ENCODE data around the gene WASF3.
"Not testable (repeated sequence)": the region's sequence is repeated elsewhere in the genome, so short reads cannot be mapped to it uniquely, and the experiment has no call there.

Gene WASF3

DNA sequence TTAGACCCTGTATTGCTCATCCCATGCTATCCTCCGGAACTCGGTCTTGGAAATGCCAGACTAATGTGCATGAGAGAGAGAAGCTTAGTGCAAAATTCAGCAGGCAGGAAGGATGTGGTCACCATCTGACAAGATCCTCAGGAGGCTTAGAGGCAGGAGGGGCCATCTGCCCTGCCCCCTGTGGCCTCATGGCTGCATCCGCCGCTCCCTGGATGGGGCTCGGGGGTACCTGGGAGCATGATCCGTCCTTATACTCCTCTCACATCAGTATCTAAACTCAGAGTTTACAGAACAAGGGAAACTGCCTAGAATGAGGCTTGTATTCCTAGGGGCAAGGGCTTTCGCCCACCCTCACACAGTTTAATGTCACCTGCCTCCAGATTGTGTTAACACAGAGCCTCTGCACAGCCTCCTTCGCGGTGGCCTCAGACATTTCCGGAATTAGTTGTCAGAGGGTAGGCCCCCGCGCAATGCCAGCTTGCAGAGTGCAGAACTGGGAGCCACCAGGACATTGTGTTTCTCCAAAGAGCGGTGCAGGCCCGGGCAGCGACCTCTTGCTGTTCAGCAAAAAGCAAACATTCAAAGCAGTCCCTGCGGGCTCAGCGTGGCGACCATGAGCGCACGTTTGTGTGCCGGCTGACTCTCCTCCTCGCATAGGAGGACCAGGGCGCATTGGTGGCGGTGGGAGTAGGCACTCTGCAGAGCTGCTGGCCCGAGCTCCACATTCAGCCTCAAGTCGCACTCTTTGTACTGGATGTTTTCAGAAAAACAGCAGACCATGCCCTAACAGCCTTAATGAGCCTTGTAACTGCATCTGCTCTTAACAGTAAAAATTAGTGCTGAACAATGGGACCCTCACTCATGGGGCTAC, 164.0 kb downstream of the WASF3 start:
- no peaks in the 10 kb centered on the region for H3K36me3 Mint-ChIP-seq (ENCODE audit: insufficient read depth)
- H3K4me3 Mint-ChIP-seq = peak overlapping the region; percentile 81
- H3K27me3 Mint-ChIP-seq = no peaks in the 10 kb centered on the region
- H3K4me1 Mint-ChIP-seq = peaks cover 29% of the 10 kb centered on the region
- DNase-seq (ENCODE audit: low spot score in 2 of 2) = peak in 1 of 2 donors; percentile 27
- ATAC-seq (replicated peaks; ENCODE audit: extremely low read depth, poor library complexity, severe bottlenecking) = peak; percentile 84
- H3K9me3 Mint-ChIP-seq = no peaks in the 10 kb centered on the region
- H3K27ac Mint-ChIP-seq (ENCODE audit: low read depth) = peak overlapping the region; percentile 54

DNA sequence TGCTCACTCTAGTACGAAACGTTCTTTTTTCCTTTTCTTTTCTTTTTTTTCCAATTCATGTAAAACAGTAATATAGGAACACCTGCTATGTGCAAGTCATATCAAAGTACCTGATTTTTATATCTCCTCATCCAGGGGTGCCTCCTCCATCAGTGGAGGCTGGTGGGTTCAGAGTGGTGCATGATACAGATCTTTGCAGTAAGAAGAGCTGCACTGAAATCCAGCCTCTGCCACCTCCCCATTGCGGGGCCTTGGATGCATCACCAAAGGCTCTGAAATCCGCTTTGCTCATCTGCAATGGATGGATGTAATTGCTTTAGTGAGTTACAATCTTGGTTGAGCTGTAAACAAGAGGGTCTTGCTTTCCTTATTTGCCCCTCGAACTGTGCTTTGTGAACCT, 164.8 kb downstream of the WASF3 start:
- peak overlapping the region; percentile 54 for H3K27ac Mint-ChIP-seq (ENCODE audit: low read depth)
- peak overlapping the region; percentile 81 for H3K4me3 Mint-ChIP-seq
- no peaks in the 10 kb centered on the region for H3K9me3 Mint-ChIP-seq
- no peaks in the 10 kb centered on the region for H3K36me3 Mint-ChIP-seq (ENCODE audit: insufficient read depth)
- peaks cover 29% of the 10 kb centered on the region for H3K4me1 Mint-ChIP-seq
- ATAC-seq (replicated peaks; ENCODE audit: extremely low read depth, poor library complexity, severe bottlenecking) (no peak), DNase-seq (ENCODE audit: low spot score in 2 of 2) (no peak)
- H3K27me3 Mint-ChIP-seq = no peaks in the 10 kb centered on the region

DNA sequence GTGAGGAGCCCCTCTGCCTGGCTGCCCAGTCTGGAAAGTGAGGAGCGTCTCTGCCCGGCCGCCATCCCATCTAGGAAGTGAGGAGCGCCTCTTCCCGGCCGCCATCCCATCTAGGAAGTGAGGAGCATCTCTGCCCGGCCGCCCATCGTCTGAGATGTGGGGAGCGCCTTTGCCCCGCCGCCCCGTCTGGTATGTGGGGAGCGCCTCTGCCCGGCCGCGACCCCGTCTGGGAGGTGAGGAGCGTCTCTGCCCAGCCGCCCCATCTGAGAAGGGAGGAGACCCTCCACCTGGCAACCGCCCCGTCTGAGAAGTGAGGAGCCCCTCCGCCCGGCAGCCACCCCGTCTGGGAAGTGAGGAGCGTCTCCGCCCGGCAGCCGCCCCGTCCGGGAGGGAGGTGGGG, 166.1 kb downstream of the WASF3 start:
- not testable (repeated sequence) for ATAC-seq (replicated peaks; ENCODE audit: extremely low read depth, poor library complexity, severe bottlenecking); H3K27me3 Mint-ChIP-seq; H3K4me3 Mint-ChIP-seq; H3K9me3 Mint-ChIP-seq; H3K36me3 Mint-ChIP-seq (ENCODE audit: insufficient read depth); DNase-seq (ENCODE audit: low spot score in 2 of 2); H3K27ac Mint-ChIP-seq (ENCODE audit: low read depth)
- peaks cover 29% of the 10 kb centered on the region for H3K4me1 Mint-ChIP-seq

DNA sequence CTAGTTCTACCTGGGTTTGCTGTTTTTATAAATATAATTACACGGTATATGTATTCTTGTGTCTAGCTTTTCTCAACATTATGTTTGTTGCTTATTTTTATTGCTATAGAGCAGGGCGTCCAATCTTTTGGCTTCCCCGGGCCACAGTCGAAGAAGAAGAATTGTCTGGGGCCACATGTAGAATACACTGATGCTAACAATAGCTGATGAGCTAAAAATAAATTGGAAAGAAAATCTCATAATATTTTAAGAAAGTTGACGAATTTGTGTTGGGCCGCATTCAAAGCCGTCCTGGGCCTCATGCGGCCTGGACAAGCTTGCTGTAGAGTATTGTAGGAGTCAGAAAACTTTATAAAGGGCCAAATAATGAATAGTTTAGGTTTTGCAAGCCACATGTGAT, 169.2 kb downstream of the WASF3 start:
- Mint-ChIP-seq H3K27ac (ENCODE audit: low read depth) (no peak overlapping the region), H3K4me3 (no peak overlapping the region), H3K36me3 (ENCODE audit: insufficient read depth) (no peaks in the 10 kb centered on the region), H3K27me3 (peaks cover 10% of the 10 kb centered on the region), H3K4me1 (peaks cover 9% of the 10 kb centered on the region), H3K9me3 (no peaks in the 10 kb centered on the region)
- no peak for DNase-seq (ENCODE audit: low spot score in 2 of 2)
- no peak for ATAC-seq (replicated peaks; ENCODE audit: extremely low read depth, poor library complexity, severe bottlenecking)

GRCh38 chr13:26727122-26727521, 169.6 kb downstream of the WASF3 start:
- H3K36me3 Mint-ChIP-seq (ENCODE audit: insufficient read depth) = no peaks in the 10 kb centered on the region
- peaks cover 10% of the 10 kb centered on the region for H3K27me3 Mint-ChIP-seq

GRCh38 chr13:26727633-26728032, 170.2 kb downstream of the WASF3 start:
- Mint-ChIP-seq H3K4me3 (no peak overlapping the region), H3K27ac (ENCODE audit: low read depth) (no peak overlapping the region), H3K4me1 (no peaks in the 10 kb centered on the region), H3K9me3 (no peaks in the 10 kb centered on the region), H3K27me3 (peaks cover 10% of the 10 kb centered on the region), H3K36me3 (ENCODE audit: insufficient read depth) (no peaks in the 10 kb centered on the region)
- DNase-seq (ENCODE audit: low spot score in 2 of 2) (no peak), ATAC-seq (replicated peaks; ENCODE audit: extremely low read depth, poor library complexity, severe bottlenecking) (no peak)

More at GRCh38 chr13:26727122-26727521, 169.6 kb downstream of the WASF3 start:
- H3K9me3 Mint-ChIP-seq = no peaks in the 10 kb centered on the region
- peaks cover 4% of the 10 kb centered on the region for H3K4me1 Mint-ChIP-seq
- H3K27ac Mint-ChIP-seq (ENCODE audit: low read depth) = no peak overlapping the region
- ATAC-seq (replicated peaks; ENCODE audit: extremely low read depth, poor library complexity, severe bottlenecking) = no peak
- no peak for DNase-seq (ENCODE audit: low spot score in 2 of 2)
- H3K4me3 Mint-ChIP-seq = no peak overlapping the region

GRCh38 chr13:26735677-26736076, 178.2 kb downstream of the WASF3 start:
- H3K9me3 Mint-ChIP-seq = peaks cover 19% of the 10 kb centered on the region
- H3K4me1 Mint-ChIP-seq = no peaks in the 10 kb centered on the region
- DNase-seq (ENCODE audit: low spot score in 2 of 2) (no peak), ATAC-seq (replicated peaks; ENCODE audit: extremely low read depth, poor library complexity, severe bottlenecking) (no peak)
- peaks cover 49% of the 10 kb centered on the region for H3K27me3 Mint-ChIP-seq
- H3K36me3 Mint-ChIP-seq (ENCODE audit: insufficient read depth) = no peaks in the 10 kb centered on the region
- H3K27ac Mint-ChIP-seq (ENCODE audit: low read depth) = no peak overlapping the region
- H3K4me3 Mint-ChIP-seq = no peak overlapping the region
